Measurements from ENCODE around the gene KMT2A.
"Not testable (repeated sequence)": the region's sequence is repeated elsewhere in the genome, so short reads cannot be mapped to it uniquely, and the experiment has no call there.

Gene KMT2A

DNA sequence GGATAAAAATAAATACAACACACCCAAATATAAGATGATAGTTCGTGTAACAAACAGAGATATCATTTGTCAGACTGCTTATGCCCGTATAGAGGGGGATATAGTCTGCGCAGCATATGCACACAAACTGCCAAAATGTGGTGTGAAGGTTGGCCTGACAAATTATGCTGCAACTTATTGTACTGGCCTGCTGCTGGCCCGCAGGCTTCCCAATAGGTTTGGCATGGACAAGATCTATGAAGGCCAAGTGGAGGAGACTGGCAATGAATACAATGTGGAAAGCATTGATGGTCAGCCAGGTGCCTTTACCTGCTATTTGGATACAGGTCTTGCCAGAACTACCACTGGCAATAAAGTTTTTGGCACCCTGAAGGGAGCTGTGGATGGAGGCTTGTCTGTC, 124.5 kb downstream of the KMT2A start:
- TF ChIP-seq, protein P1, sequence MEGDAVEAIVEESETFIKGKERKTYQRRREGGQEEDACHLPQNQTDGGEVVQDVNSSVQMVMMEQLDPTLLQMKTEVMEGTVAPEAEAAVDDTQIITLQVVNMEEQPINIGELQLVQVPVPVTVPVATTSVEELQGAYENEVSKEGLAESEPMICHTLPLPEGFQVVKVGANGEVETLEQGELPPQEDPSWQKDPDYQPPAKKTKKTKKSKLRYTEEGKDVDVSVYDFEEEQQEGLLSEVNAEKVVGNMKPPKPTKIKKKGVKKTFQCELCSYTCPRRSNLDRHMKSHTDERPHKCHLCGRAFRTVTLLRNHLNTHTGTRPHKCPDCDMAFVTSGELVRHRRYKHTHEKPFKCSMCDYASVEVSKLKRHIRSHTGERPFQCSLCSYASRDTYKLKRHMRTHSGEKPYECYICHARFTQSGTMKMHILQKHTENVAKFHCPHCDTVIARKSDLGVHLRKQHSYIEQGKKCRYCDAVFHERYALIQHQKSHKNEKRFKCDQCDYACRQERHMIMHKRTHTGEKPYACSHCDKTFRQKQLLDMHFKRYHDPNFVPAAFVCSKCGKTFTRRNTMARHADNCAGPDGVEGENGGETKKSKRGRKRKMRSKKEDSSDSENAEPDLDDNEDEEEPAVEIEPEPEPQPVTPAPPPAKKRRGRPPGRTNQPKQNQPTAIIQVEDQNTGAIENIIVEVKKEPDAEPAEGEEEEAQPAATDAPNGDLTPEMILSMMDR (IDR thresholded peaks at IDR 0.05; ENCODE audit: control insufficient read depth, insufficient read depth, low read depth, low read length, missing control alignments): no peak
- H3K4me3 ChIP-seq (ENCODE audit: control insufficient read depth, low read depth, low read length): no peak overlapping the region
- no peak for DNase-seq (ENCODE audit: low read depth)

DNA sequence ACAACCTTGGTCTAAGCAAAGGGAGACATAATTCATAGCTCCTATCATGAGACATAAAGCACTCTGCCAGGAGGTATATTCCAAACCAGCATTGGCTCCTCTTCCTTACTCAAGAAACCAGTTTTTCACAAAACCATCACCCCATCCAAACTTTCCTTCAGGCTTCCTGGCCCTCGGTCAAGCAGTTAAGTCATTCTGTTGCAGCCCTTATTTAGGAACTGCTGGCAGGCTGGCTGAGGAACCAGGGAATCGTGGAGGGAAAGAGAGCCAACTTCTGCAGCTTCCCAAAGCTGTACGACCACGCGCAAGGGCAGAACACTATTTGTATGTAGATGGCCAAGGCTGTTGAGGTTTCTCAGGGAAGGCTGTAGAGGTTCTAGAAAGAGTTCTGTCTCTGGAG, 128.8 kb downstream of the KMT2A start:
- TF ChIP-seq, protein P1 (IDR thresholded peaks at IDR 0.05; ENCODE audit: control insufficient read depth, insufficient read depth, low read depth, low read length, missing control alignments): no peak
- no peak for DNase-seq (ENCODE audit: low read depth)
- peak overlapping the region; percentile 64 for H3K4me3 ChIP-seq (ENCODE audit: control insufficient read depth, low read depth, low read length)

DNA sequence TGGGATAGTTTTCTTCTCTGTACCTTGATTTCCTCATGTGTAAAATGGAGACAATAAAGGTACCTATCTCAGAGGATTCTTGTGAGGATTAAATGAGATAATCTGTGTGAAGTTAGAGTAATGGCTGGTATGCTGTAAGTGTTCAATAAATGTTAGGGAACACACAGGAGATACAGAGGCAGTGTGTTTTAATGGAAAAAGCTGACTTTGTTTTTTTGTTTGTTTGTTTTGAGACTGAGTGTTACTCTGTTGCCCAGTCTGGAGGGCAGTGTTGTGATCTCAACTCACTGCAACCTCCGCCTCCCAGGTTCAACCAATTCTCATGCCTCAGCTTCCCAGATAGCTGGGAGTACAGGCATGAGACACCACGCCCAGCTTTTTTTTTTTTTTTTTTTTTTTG, 133.4 kb downstream of the KMT2A start:
- DNase-seq (ENCODE audit: low read depth): no peak
- H3K4me3 ChIP-seq (ENCODE audit: control insufficient read depth, low read depth, low read length): no peak overlapping the region
- TF ChIP-seq, protein P1 (IDR thresholded peaks at IDR 0.05; ENCODE audit: control insufficient read depth, insufficient read depth, low read depth, low read length, missing control alignments): no peak

DNA sequence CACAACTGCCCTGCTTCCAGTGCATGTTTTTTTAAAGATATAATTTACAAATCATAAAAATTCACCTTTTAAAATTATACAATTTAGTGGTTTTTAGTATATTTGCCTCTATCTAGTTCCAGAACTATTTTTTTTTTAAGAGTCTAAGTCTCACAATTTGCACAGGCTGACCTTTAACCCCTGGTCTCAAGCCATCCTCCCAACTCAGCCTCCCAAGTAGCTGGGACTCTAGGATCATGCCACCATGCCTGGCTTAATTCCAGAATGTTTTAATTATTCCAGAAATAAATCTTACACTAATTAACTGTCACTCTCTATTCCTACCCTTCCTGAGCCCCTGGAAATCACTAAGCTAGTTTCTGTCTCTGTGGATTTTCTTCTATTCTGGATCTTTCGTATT, 134.5 kb downstream of the KMT2A start:
- H3K4me3 ChIP-seq (ENCODE audit: control insufficient read depth, low read depth, low read length): no peak overlapping the region
- TF ChIP-seq, protein P1 (IDR thresholded peaks at IDR 0.05; ENCODE audit: control insufficient read depth, insufficient read depth, low read depth, low read length, missing control alignments): no peak
- DNase-seq (ENCODE audit: low read depth): no peak

DNA sequence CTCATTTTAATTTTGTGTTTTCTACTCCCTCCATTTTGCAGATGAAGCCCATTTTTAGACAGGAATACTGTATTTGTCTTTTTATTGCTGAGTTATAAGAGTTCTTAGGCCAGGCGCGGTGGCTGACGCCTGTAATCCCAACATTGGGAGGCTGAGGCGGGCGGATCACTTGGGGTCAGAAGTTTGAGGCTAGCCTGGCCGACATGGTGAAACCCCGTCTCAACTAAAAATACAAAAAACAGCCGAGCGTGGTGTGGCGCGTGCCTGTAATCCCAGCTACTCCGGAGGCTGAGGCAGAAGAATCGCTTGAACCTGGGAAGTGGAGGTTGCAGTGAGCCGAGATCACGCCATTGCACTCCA, 135.4 kb downstream of the KMT2A start:
- H3K4me3 ChIP-seq (ENCODE audit: control insufficient read depth, low read depth, low read length): peak overlapping the region; percentile 99
- DNase-seq (ENCODE audit: low read depth): not testable (repeated sequence)

DNA sequence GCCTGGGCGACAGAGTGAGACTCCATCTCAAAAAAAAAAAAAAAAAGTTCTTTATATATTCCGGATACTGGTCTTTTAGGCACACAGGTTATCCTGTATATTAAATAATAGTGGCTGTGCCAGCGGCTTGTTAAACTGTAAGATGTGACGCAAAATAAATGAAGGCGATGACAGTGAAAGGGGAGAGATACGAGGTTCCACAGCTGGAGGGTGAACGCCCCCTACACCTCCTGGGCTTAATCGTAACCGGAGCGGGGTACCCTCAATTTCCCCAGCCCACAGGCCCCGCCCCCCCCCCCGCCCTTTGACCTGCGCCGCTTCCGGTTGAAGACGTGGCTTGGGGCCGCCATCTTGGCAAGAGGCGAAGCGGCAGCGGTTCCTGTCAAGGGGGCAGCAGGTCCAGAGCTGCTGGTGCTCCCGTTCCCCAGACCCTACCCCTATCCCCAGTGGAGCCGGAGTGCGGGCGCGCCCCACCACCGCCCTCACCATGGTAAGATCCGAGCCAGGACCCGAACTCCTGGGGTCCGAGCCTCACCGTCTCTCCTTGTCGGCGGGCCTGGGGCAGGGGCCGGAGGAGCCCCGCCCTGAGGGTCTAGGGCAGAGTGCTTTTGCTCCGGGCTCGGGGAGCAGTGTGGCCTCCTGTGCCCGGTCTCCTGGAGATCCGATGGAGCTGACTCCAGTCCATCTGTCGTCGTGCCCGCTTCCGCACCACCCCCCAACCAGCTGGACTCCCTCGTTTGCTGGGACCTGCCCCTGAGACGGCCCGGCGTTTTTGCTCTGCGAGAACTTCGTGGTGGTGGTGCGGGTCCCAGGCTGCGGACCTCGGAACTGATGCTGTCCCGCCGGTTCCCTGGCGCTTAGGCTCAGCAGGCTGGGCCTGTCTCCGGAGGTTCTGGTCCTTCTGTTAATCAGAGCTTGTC, 136.0 kb downstream of the KMT2A start, which contains the start of gene ARCN1:
ARCN1 (plus strand) TSS at position 349 of the 920 bp plus-strand sequence; CDS start at position 488, 139 bp downstream.
- no peak for DNase-seq (ENCODE audit: low read depth)
- TF ChIP-seq, protein P1 (IDR thresholded peaks at IDR 0.05; ENCODE audit: control insufficient read depth, insufficient read depth, low read depth, low read length, missing control alignments): no peak
- H3K4me3 ChIP-seq (ENCODE audit: control insufficient read depth, low read depth, low read length): peak within 1 kb of the TSS; percentile 99

DNA sequence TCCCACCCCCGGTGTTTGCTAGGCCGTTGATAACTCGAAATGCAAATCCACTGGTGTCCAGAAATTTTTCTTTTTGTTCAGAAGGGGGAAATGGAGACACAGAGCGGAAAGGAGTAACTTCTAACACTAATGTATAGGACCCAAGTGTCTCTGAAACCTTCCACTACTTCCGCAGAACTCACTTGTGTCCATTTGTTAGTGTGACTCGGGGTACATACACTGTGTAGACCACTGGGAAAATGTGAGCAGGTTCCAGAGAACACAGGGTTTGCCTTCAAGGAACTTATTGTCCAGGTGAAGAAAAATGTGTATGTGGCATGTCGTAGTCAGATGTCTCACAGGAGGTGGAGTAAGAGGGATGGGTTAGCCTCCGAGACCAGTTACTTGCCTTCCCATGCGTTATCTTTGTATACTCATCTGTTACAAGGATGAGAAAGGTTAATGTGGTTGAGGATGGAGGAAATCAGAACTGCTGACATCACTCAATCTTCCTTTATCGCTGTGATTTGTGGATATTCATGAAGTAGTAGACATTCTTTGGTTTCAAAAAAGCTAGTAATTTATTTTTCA, 136.8 kb downstream of the KMT2A start:
- TF ChIP-seq, protein P1 (IDR thresholded peaks at IDR 0.05; ENCODE audit: control insufficient read depth, insufficient read depth, low read depth, low read length, missing control alignments): no peak
- DNase-seq (ENCODE audit: low read depth): no peak
- H3K4me3 ChIP-seq (ENCODE audit: control insufficient read depth, low read depth, low read length): peak overlapping the region; percentile 99

Measured in AG09309 (cell line).